HepG2 (cell line): ENCODE data around the gene SEC14L2. TPM values are rescaled to one million over a fixed set of nuclear protein-coding genes. Genes with fewer than 3 reads are reported as not detected.

Experiments used
- ARID4A ChIP-seq: sonication (generic); formaldehyde crosslinking; IDR thresholded peaks from 2 replicates; pipeline ENCODE4 v1.5.0; 2020; ENCODE audit warnings: mild to moderate bottlenecking, missing genetic modification reagents, borderline replicate concordance
- ATAD3A ChIP-seq: sonication (generic); formaldehyde crosslinking; IDR thresholded peaks from 2 replicates; pipeline ENCODE4 v1.4.0; 2020; ENCODE audit warnings: missing genetic modification reagents
- ELF3 ChIP-seq: IDR thresholded peaks from 2 replicates; pipeline ENCODE4 v1.6.1; 2016; ENCODE audit warnings: missing genetic modification reagents, missing compliant biosample characterization
- ETV5 ChIP-seq: IDR thresholded peaks from 2 replicates; pipeline ENCODE4 v1.6.1; 2018; ENCODE audit warnings: missing biosample characterization, missing genetic modification reagents, inconsistent platforms, borderline replicate concordance
- FOSL2 ChIP-seq: sonication (generic); formaldehyde crosslinking; IDR thresholded peaks from 2 replicates; pipeline ENCODE4 v1.4.0; 2020; ENCODE audit warnings: missing genetic modification reagents
- HES4 ChIP-seq: sonication (generic); formaldehyde crosslinking; IDR thresholded peaks from 2 replicates; pipeline ENCODE4 v1.9.0; 2021; ENCODE audit warnings: mild to moderate bottlenecking, missing genetic modification reagents, borderline replicate concordance
- HMG20B ChIP-seq: conservative IDR thresholded peaks from 2 replicates; pipeline ENCODE4 v1.6.1; 2016; ENCODE audit warnings: missing genetic modification reagents, missing compliant biosample characterization
- HNRNPLL ChIP-seq: fragments of 200-400 bp; formaldehyde crosslinking; IDR thresholded peaks from 2 replicates; pipeline ENCODE4 v1.6.1; 2017; ENCODE audit warnings: mild to moderate bottlenecking, low read depth, low read length; ENCODE audit not compliant: poor library complexity, severe bottlenecking
- JUND ChIP-seq: sonication (generic); formaldehyde crosslinking; IDR thresholded peaks from 2 replicates; pipeline ENCODE4 v1.8.0; 2022; ENCODE audit warnings: mild to moderate bottlenecking, missing genetic modification reagents
- RFX5 ChIP-seq: IDR thresholded peaks from 2 replicates; pipeline ENCODE4 v1.6.1; 2011; ENCODE audit warnings: low read depth, low read length, improper control_type of control experiment
- SNAI1 ChIP-seq: sonication (generic); formaldehyde crosslinking; IDR thresholded peaks from 2 replicates; pipeline ENCODE4 v1.5.0; 2020; ENCODE audit warnings: mild to moderate bottlenecking, missing genetic modification reagents, borderline replicate concordance
- ZBTB7B ChIP-seq: sonication (generic); formaldehyde crosslinking; IDR thresholded peaks from 2 replicates; pipeline ENCODE4 v1.4.0; 2020; ENCODE audit warnings: missing genetic modification reagents
- ZHX1 ChIP-seq: sonication (generic); formaldehyde crosslinking; IDR thresholded peaks from 2 replicates; pipeline ENCODE4 v1.8.1; 2022; ENCODE audit warnings: low read depth, mild to moderate bottlenecking, missing genetic modification reagents
- ZNF432 ChIP-seq: sonication (generic); formaldehyde crosslinking; IDR thresholded peaks from 2 replicates; pipeline ENCODE4 v1.5.0; 2020; ENCODE audit warnings: missing genetic modification reagents, mild to moderate bottlenecking, borderline replicate concordance
- ZNF558 ChIP-seq: sonication (generic); formaldehyde crosslinking; IDR thresholded peaks from 2 replicates; pipeline ENCODE4 v1.9.0; 2022; ENCODE audit warnings: mild to moderate bottlenecking, missing genetic modification reagents, borderline replicate concordance
- ZNF629 ChIP-seq: sonication (generic); formaldehyde crosslinking; conservative IDR thresholded peaks from 2 replicates; pipeline ENCODE4 v1.5.0; 2020; ENCODE audit warnings: missing genetic modification reagents
- ZNF660 ChIP-seq: sonication (generic); formaldehyde crosslinking; IDR thresholded peaks from 2 replicates; pipeline ENCODE4 v1.5.1; 2020; ENCODE audit warnings: mild to moderate bottlenecking, low read depth, missing genetic modification reagents, borderline replicate concordance
- ZNF713 ChIP-seq: sonication (generic); formaldehyde crosslinking; IDR thresholded peaks from 2 replicates; pipeline ENCODE4 v1.4.0; 2020; ENCODE audit warnings: mild to moderate bottlenecking, missing genetic modification reagents
- ZNF777 ChIP-seq: sonication (generic); formaldehyde crosslinking; IDR thresholded peaks from 2 replicates; pipeline ENCODE4 v1.4.0; 2020; ENCODE audit warnings: missing genetic modification reagents
- polyA plus RNA-seq, 8 experiments: library from polyadenylated mRNA; depleted of rRNA in 3 of 8; stranded (reverse) in 7 of 8; unstranded in 1 of 8; fragments of >200 nt; fragmentation: Illumina TruSeq in 4 of 8; extraction: Trizol in 4 of 8; gene quantifications; 2 replicates each; pipeline versions ENCODE4 v1.2.1 to v1.2.3, GENCODE V29; 2011 to 2016; ENCODE audit warnings: low read depth in 4 of 8, missing spikeins in 1 of 8, mixed read lengths in 1 of 8; ENCODE audit not compliant: insufficient read depth in 1 of 8
- total RNA-seq, 5 experiments: library from RNA; depleted of rRNA; stranded (reverse); fragments of >200 nt; fragmentation: Illumina TruSeq; extraction: Trizol; gene quantifications; 2 replicates each; pipeline ENCODE4 v1.2.3, GENCODE V29; 2016; ENCODE audit warnings: low read depth in 1 of 5
- TF ChIP-seq, protein P1 (sequence below): sonication (generic); formaldehyde crosslinking; IDR thresholded peaks from 2 replicates; pipeline ENCODE4 v1.4.0; 2020; ENCODE audit warnings: missing genetic modification reagents

Gene SEC14L2
- total and polyA plus RNA-seq, 2 of the 13 experiments (the other 11 are each of a cell fraction or from before 2014, with no cell fraction given): 4.1 to 5.1 TPM

DNA sequence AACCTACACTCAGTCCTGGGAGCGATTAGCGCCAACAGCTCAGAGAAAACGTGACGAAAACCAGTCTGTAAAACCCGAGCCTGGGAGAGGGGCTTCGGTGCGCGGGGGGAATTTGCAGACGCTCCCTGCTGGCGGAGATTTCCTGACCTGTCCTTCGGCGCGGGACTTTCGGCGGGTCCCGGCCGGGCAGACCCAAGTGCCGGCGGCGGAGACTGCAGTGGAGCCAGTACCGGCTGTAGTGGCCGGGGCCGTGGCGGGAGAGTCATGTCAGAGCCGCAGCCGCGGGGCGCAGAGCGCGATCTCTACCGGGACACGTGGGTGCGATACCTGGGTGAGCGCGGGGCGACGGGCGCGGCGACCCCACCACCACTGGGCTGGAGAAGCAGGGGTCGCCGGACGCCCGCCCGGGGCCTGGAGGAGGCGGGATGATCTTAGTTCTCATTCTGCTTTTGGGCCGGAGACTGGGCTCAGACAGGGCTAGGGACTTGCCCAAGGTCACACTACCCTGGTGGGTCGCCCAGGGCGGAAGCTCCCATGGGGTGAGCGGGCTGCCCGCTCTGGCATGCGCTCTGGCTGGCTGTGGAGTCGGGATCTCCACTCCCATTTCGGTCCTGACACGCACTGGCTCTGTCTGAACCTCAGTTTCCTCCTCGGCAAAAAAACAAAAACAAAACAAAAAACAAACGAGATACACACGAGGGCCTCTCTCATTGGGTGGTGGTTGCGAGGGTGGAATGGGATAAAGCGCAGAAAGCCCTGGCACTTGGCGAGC lies 29.0 kb downstream of the SEC14L2 start, which contains the start of gene MTFP1 (continued):
- peak; percentile 89 for TF ChIP-seq ARID4A (CRISPR knock-in tag)
- TF ChIP-seq FOSL2 (CRISPR knock-in tag): peak; percentile 31; the same call in 1 of the 2 replicates
- TF ChIP-seq ZHX1 (CRISPR knock-in tag): 0 out of 2 replicates have a peak, but pooled peaks have one; percentile 68
- no peak for TF ChIP-seq ZNF660 (CRISPR knock-in tag)
- TF ChIP-seq ZNF432 (CRISPR knock-in tag): 0 out of 2 replicates have a peak, but pooled peaks have one; percentile 27
- TF ChIP-seq ETV5: no peak
- no peak for TF ChIP-seq ZNF629
- TF ChIP-seq ATAD3A (CRISPR knock-in tag): 0 out of 2 replicates have a peak, but pooled peaks have one; percentile 37
- no peak for TF ChIP-seq ZNF713
- no peak for TF ChIP-seq RFX5
- peak; percentile 57; the same call in 1 of the 2 replicates for TF ChIP-seq HES4 (CRISPR knock-in tag)
- 0 out of 2 replicates have a peak, but pooled peaks have one; percentile 22 for TF ChIP-seq HMG20B (CRISPR knock-in tag)
- TF ChIP-seq, protein P1, sequence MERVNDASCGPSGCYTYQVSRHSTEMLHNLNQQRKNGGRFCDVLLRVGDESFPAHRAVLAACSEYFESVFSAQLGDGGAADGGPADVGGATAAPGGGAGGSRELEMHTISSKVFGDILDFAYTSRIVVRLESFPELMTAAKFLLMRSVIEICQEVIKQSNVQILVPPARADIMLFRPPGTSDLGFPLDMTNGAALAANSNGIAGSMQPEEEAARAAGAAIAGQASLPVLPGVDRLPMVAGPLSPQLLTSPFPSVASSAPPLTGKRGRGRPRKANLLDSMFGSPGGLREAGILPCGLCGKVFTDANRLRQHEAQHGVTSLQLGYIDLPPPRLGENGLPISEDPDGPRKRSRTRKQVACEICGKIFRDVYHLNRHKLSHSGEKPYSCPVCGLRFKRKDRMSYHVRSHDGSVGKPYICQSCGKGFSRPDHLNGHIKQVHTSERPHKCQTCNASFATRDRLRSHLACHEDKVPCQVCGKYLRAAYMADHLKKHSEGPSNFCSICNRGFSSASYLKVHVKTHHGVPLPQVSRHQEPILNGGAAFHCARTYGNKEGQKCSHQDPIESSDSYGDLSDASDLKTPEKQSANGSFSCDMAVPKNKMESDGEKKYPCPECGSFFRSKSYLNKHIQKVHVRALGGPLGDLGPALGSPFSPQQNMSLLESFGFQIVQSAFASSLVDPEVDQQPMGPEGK (CRISPR knock-in tag): peak; percentile 47; the same call in 1 of the 2 replicates
- no peak for TF ChIP-seq ZNF558 (CRISPR knock-in tag)
- TF ChIP-seq SNAI1: no peak
- TF ChIP-seq ZBTB7B: peak; percentile 78; the same call in 1 of the 2 replicates
- 0 out of 2 replicates have a peak, but pooled peaks have one; percentile 23 for TF ChIP-seq ZNF777
- TF ChIP-seq ELF3 (CRISPR knock-in tag): 0 out of 2 replicates have a peak, but pooled peaks have one; percentile 19
- TF ChIP-seq JUND (CRISPR knock-in tag): no peak
- TF ChIP-seq HNRNPLL: peak; percentile 64
